ENCODE measurements around the gene RMDN3.
A peak's percentile ranks its signal among the peaks of the same experiment; 100 is the strongest.

The RMDN3 gene

DNA sequence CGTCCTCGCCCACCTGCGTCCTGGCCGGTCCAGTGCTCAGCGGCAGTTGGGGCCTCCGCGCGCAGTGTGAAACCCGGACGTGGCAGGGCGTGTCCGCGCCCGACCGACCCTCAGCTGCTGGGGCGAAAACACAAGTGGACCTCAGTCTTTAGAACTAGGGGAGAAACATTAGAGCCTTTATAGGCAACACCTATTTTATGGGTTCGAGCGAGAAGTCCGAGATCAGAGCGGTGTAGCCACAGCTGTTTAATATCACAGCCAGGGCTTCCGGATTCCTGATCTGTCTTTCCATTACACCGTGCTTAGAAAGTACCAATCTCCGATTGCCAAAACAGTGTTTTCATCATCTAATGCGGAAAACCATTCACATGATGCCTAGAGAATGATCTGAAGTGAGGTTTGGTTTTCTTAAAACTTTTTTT lies 59.6 kb downstream of the RMDN3 start:
- TF ChIP-seq, protein P1, sequence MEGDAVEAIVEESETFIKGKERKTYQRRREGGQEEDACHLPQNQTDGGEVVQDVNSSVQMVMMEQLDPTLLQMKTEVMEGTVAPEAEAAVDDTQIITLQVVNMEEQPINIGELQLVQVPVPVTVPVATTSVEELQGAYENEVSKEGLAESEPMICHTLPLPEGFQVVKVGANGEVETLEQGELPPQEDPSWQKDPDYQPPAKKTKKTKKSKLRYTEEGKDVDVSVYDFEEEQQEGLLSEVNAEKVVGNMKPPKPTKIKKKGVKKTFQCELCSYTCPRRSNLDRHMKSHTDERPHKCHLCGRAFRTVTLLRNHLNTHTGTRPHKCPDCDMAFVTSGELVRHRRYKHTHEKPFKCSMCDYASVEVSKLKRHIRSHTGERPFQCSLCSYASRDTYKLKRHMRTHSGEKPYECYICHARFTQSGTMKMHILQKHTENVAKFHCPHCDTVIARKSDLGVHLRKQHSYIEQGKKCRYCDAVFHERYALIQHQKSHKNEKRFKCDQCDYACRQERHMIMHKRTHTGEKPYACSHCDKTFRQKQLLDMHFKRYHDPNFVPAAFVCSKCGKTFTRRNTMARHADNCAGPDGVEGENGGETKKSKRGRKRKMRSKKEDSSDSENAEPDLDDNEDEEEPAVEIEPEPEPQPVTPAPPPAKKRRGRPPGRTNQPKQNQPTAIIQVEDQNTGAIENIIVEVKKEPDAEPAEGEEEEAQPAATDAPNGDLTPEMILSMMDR (conservative IDR thresholded peaks at IDR 0.05; ENCODE audit: low read depth, low read length): no peak
- Histone ChIP-seq H3K27me3 (ENCODE audit: insufficient read depth, low read depth) (no peaks in the 10 kb centered on the region), H3K4me3 (IDR thresholded peaks at IDR 0.05; ENCODE audit: insufficient read depth, low read depth, low read length) (no peak overlapping the region), H3K4me1 (ENCODE audit: low read depth, poor library complexity, severe bottlenecking) (peaks cover 61% of the 10 kb centered on the region), H4K20me1 (ENCODE audit: insufficient read depth) (no peaks in the 10 kb centered on the region), H3K79me2 (ENCODE audit: insufficient read depth, low read depth) (peaks cover 39% of the 10 kb centered on the region), H3K4me2 (peak overlapping the region; percentile 55), H3K36me3 (ENCODE audit: insufficient read depth) (no peaks in the 10 kb centered on the region; the same call in 1 of the 2 replicates), H2AFZ (ENCODE audit: low read depth) (peak overlapping the region; percentile 83), H3K27ac (peak overlapping the region; percentile 97), H3K9ac (peak overlapping the region; percentile 94)

DNA sequence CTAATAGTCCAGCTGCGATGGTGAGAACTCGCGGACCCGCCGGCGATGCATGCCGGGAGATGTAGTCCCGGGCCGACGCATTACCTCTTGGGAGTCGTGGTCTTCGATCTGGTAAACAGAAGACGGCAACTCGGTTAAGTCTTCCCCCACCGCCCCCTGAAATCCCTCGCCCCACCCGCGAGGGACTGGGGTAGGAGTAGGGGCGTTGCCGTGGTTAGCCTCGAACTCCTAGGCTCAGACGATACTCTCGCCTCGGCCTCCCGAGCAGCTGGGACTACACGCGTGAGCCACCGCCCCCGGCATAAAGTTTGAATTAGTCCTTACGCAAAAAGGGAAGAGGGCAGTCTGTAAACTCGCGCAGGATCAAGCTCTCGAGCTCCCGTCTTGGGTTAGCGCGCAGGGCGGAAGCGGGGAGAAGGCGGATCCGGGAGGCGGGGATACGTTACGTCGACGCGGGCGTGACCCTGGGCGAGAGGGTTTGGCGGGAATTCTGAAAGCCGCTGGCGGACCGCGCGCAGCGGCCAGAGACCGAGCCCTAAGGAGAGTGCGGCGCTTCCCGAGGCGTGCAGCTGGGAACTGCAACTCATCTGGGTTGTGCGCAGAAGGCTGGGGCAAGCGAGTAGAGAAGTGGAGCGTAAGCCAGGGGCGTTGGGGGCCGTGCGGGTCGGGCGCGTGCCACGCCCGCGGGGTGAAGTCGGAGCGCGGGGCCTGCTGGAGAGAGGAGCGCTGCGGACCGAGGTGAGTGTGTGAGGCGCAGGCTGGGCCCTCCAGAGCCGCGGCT lies 60.2 kb downstream of the RMDN3 start, which contains the start of gene RAD51:
RAD51 (plus strand) TSS at position 487 of the 781 bp plus-strand sequence. CDS start 3,585 bp downstream, outside the sequence.
- TF ChIP-seq, protein P1 (conservative IDR thresholded peaks at IDR 0.05; ENCODE audit: low read depth, low read length): no peak
- H3K27ac ChIP-seq: peak within 1 kb of the TSS; percentile 97
- H3K36me3 ChIP-seq (ENCODE audit: insufficient read depth): no peaks in the 10 kb centered on the region; the same call in 1 of the 2 replicates
- H3K27me3 ChIP-seq (ENCODE audit: insufficient read depth, low read depth): no peaks in the 10 kb centered on the region
- peaks cover 39% of the 10 kb centered on the region for H3K79me2 ChIP-seq (ENCODE audit: insufficient read depth, low read depth)
- peak within 1 kb of the TSS; percentile 55 for H3K4me2 ChIP-seq
- H3K4me1 ChIP-seq (ENCODE audit: low read depth, poor library complexity, severe bottlenecking): peaks cover 55% of the 10 kb centered on the region
- peak within 1 kb of the TSS; percentile 83 for H2AFZ ChIP-seq (ENCODE audit: low read depth)
- H3K9ac ChIP-seq: peak within 1 kb of the TSS; percentile 94
- H3K4me3 ChIP-seq (IDR thresholded peaks at IDR 0.05; ENCODE audit: insufficient read depth, low read depth, low read length): no peak within 1 kb of the TSS
- H4K20me1 ChIP-seq (ENCODE audit: insufficient read depth): no peaks in the 10 kb centered on the region

DNA sequence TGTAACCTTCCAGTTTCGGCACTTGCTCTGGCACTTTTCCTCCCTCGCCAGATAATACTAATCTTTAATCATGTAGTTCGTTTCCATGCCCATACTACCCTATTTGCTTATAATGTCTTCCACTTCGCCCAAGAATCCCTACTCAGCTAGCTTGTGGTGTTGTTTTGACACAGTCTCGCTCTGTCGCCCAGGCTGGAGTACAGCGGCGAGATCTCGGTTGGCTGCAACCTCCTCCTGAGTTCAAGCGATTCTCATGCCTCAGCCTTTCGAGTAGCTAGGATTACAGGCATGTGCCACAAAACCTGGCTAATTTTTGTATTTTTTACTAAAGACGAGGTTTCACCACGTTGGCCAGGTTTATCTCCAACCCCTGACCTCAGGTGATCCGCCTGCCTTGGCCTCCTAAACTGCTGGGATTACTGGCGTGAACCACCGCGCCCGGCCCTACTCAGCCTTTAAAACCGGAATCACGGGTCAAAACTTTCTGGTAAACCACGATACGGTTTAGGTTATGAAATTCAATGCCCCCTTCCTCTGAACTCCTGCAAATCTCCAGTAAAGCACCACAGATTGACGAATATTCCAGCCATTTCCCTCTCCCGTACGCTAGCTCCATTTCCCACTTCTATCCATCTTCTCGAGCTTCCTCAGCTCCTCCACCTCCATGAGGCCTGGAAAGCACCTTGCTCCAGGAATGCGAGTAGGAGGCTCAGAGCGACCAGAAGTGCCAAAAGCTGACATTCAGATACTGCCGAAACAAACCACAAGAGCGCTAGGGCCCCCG lies 61.0 kb downstream of the RMDN3 start:
- Histone ChIP-seq H3K27ac (peak overlapping the region; percentile 97), H2AFZ (ENCODE audit: low read depth) (peak overlapping the region; percentile 83; the same call in 1 of the 2 replicates), H3K9ac (peak overlapping the region; percentile 94; the same call in 1 of the 2 replicates), H3K4me2 (peak overlapping the region; percentile 55), H4K20me1 (ENCODE audit: insufficient read depth) (no peaks in the 10 kb centered on the region), H3K4me3 (IDR thresholded peaks at IDR 0.05; ENCODE audit: insufficient read depth, low read depth, low read length) (no peak overlapping the region), H3K36me3 (ENCODE audit: insufficient read depth) (no peaks in the 10 kb centered on the region), H3K4me1 (ENCODE audit: low read depth, poor library complexity, severe bottlenecking) (peaks cover 49% of the 10 kb centered on the region), H3K27me3 (ENCODE audit: insufficient read depth, low read depth) (no peaks in the 10 kb centered on the region), H3K79me2 (ENCODE audit: insufficient read depth, low read depth) (peaks cover 38% of the 10 kb centered on the region)
- TF ChIP-seq, protein P1 (conservative IDR thresholded peaks at IDR 0.05; ENCODE audit: low read depth, low read length): no peak

DNA sequence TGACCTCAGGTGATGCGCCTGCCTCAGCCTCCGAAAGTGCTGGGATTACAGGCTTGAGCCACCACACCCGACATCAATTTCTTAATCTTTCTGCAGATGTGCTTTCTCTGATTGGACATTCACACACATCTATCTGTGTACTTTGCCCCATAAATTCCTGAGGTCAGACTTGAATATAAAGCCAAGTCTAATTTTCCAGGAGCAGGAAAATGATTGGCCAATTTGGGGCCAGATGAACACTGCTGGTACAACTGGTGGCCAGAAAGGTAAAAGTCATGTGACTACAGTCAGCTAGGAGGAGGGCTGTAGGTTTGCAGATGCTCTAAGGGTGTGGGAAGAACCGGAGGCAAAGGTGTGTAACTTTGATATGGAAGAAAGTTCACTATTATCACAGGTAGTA lies 63.3 kb downstream of the RMDN3 start:
- Histone ChIP-seq H2AFZ (ENCODE audit: low read depth) (no peak overlapping the region), H4K20me1 (ENCODE audit: insufficient read depth) (no peaks in the 10 kb centered on the region), H3K27me3 (ENCODE audit: insufficient read depth, low read depth) (no peaks in the 10 kb centered on the region), H3K36me3 (ENCODE audit: insufficient read depth) (no peaks in the 10 kb centered on the region), H3K27ac (no peak overlapping the region), H3K79me2 (ENCODE audit: insufficient read depth, low read depth) (peaks cover 15% of the 10 kb centered on the region), H3K4me1 (ENCODE audit: low read depth, poor library complexity, severe bottlenecking) (peaks cover 27% of the 10 kb centered on the region), H3K9ac (no peak overlapping the region), H3K4me3 (IDR thresholded peaks at IDR 0.05; ENCODE audit: insufficient read depth, low read depth, low read length) (no peak overlapping the region), H3K4me2 (no peak overlapping the region)
- TF ChIP-seq, protein P1 (conservative IDR thresholded peaks at IDR 0.05; ENCODE audit: low read depth, low read length): no peak
